HepG2 (cell line): ENCODE data around the gene TUBGCP6. TPM values are rescaled to one million over a fixed set of nuclear protein-coding genes. Genes with fewer than 3 reads are reported as not detected.

Experiments
- GRHL1 ChIP-seq: sonication (generic); formaldehyde crosslinking; conservative IDR thresholded peaks from 2 replicates; pipeline ENCODE4 v1.8.0; 2022; ENCODE audit warnings: missing genetic modification reagents
- IRX3 ChIP-seq: sonication (generic); formaldehyde crosslinking; IDR thresholded peaks from 2 replicates; pipeline ENCODE4 v1.8.1; 2023; ENCODE audit warnings: mild to moderate bottlenecking, low read depth, missing genetic modification reagents, borderline replicate concordance
- MEF2D ChIP-seq: sonication (generic); formaldehyde crosslinking; IDR thresholded peaks from 2 replicates; pipeline ENCODE4 v1.5.1; 2020; ENCODE audit warnings: mild to moderate bottlenecking, missing genetic modification reagents
- PLSCR1 ChIP-seq: sonication (generic); formaldehyde crosslinking; IDR thresholded peaks from 2 replicates; pipeline ENCODE4 v1.5.0; 2020; ENCODE audit warnings: missing genetic modification reagents, mild to moderate bottlenecking, borderline replicate concordance
- RFX1 ChIP-seq: fragments of 450-650 bp; IDR thresholded peaks from 2 replicates; pipeline ENCODE4 v1.6.1; 2017
- SRY ChIP-seq: sonication (generic); formaldehyde crosslinking; IDR thresholded peaks from 2 replicates; pipeline ENCODE4 v1.8.0; 2022; ENCODE audit warnings: mild to moderate bottlenecking, missing genetic modification reagents
- TMF1 ChIP-seq: sonication (generic); formaldehyde crosslinking; IDR thresholded peaks from 2 replicates; pipeline ENCODE4 v1.8.1; 2022; ENCODE audit warnings: low read depth, missing genetic modification reagents
- ZBTB40 ChIP-seq, 2 experiments: fragments of 450-650 bp in 1 of 2; sonication (generic) in 1 of 2; formaldehyde crosslinking in 1 of 2; IDR thresholded peaks; 2 replicates each; pipeline versions ENCODE4 v1.6.1 to v1.8.0; 2016 to 2022; ENCODE audit warnings: antibody characterized with exemption in 1 of 2, mild to moderate bottlenecking in 1 of 2, missing genetic modification reagents in 1 of 2
- ZFP36L2 ChIP-seq: sonication (generic); formaldehyde crosslinking; IDR thresholded peaks from 2 replicates; pipeline ENCODE4 v1.4.0; 2020; ENCODE audit warnings: missing genetic modification reagents
- ZNF552 ChIP-seq: sonication (generic); formaldehyde crosslinking; IDR thresholded peaks from 2 replicates; pipeline ENCODE4 v1.9.0; 2022; ENCODE audit warnings: missing genetic modification reagents, mild to moderate bottlenecking, borderline replicate concordance
- ZNF563 ChIP-seq: sonication (generic); formaldehyde crosslinking; IDR thresholded peaks from 2 replicates; pipeline ENCODE4 v1.8.0; 2022; ENCODE audit warnings: mild to moderate bottlenecking, moderate library complexity, missing genetic modification reagents
- ZNF598 ChIP-seq: sonication (generic); formaldehyde crosslinking; IDR thresholded peaks from 2 replicates; pipeline ENCODE4 v1.5.1; 2020; ENCODE audit warnings: mild to moderate bottlenecking, missing genetic modification reagents, borderline replicate concordance
- ZNF616 ChIP-seq: sonication (generic); formaldehyde crosslinking; IDR thresholded peaks from 2 replicates; pipeline ENCODE4 v1.5.0; 2020; ENCODE audit warnings: low read depth, mild to moderate bottlenecking, missing genetic modification reagents
- ZNF75D ChIP-seq: sonication (generic); formaldehyde crosslinking; IDR thresholded peaks from 2 replicates; pipeline ENCODE4 v1.8.1; 2023; ENCODE audit warnings: missing genetic modification reagents, mild to moderate bottlenecking, borderline replicate concordance
- polyA plus RNA-seq, 8 experiments: library from polyadenylated mRNA; depleted of rRNA in 3 of 8; stranded (reverse) in 7 of 8; unstranded in 1 of 8; fragments of >200 nt; fragmentation: Illumina TruSeq in 4 of 8; extraction: Trizol in 4 of 8; gene quantifications; 2 replicates each; pipeline versions ENCODE4 v1.2.1 to v1.2.3, GENCODE V29; 2011 to 2016; ENCODE audit warnings: low read depth in 4 of 8, missing spikeins in 1 of 8, mixed read lengths in 1 of 8; ENCODE audit not compliant: insufficient read depth in 1 of 8
- total RNA-seq, 5 experiments: library from RNA; depleted of rRNA; stranded (reverse); fragments of >200 nt; fragmentation: Illumina TruSeq; extraction: Trizol; gene quantifications; 2 replicates each; pipeline ENCODE4 v1.2.3, GENCODE V29; 2016; ENCODE audit warnings: low read depth in 1 of 5
- TF ChIP-seq, protein P1 (sequence below): IDR thresholded peaks from 2 replicates; pipeline ENCODE4 v1.6.1; 2016; ENCODE audit warnings: missing biosample characterization, missing genetic modification reagents, low read depth
- TF ChIP-seq, protein P2 (sequence below): IDR thresholded peaks from 2 replicates; pipeline ENCODE4 v1.6.1; 2016

The TUBGCP6 gene
- total and polyA plus RNA-seq, 2 of the 13 experiments (the other 11 are each of a cell fraction or from before 2014, with no cell fraction given), result 14.6 to 15.7 TPM

GRCh38 chr22:50186181-50186714 is 58.6 kb downstream of the TUBGCP6 start (continued):
- TF ChIP-seq RFX1, result no peak
- no peak for TF ChIP-seq ZBTB40 (IDR thresholded peaks at IDR 0.05)
- no peak for TF ChIP-seq ZBTB40 (CRISPR knock-in tag; IDR thresholded peaks at IDR 0.05)
- no peak for TF ChIP-seq PLSCR1
- no peak for TF ChIP-seq ZNF598
- TF ChIP-seq ZNF616 (CRISPR knock-in tag), result no peak
- no peak for TF ChIP-seq IRX3 (CRISPR knock-in tag)
- TF ChIP-seq, protein P1, sequence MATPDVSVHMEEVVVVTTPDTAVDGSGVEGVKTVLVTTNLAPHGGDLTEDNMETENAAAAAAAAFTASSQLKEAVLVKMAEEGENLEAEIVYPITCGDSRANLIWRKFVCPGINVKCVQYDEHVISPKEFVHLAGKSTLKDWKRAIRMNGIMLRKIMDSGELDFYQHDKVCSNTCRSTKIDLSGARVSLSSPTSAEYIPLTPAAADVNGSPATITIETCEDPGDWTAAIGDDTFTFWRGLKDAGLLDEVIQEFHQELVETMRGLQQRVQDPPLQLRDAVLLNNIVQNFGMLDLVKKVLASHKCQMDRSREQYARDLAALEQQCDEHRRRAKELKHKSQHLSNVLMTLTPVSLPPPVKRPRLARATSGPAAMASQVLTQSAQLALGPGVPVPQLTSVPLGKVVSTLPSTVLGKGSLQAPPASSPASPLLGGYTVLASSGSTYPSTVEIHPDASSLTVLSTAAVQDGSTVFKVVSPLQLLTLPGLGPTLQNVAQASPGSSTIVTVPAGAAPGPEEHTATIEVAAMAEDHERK, result no peak
- TF ChIP-seq MEF2D (CRISPR knock-in tag), result no peak
- TF ChIP-seq ZNF75D (CRISPR knock-in tag), result no peak
- no peak for TF ChIP-seq SRY (CRISPR knock-in tag)
- TF ChIP-seq ZNF563, result 0 out of 2 replicates have a peak, but pooled peaks have one; percentile 26
- TF ChIP-seq ZNF552 (CRISPR knock-in tag), result no peak
- TF ChIP-seq ZFP36L2 (CRISPR knock-in tag), result no peak
- TF ChIP-seq TMF1 (CRISPR knock-in tag), result no peak
- TF ChIP-seq, protein P2, sequence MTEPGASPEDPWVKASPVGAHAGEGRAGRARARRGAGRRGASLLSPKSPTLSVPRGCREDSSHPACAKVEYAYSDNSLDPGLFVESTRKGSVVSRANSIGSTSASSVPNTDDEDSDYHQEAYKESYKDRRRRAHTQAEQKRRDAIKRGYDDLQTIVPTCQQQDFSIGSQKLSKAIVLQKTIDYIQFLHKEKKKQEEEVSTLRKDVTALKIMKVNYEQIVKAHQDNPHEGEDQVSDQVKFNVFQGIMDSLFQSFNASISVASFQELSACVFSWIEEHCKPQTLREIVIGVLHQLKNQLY, result no peak
- TF ChIP-seq GRHL1 (CRISPR knock-in tag), result no peak
